Measurements from ENCODE around the gene ABCG4.
"Not testable (repeated sequence)": the region's sequence is repeated elsewhere in the genome, so short reads cannot be mapped to it uniquely, and the experiment has no call there.

ABCG4 gene

DNA sequence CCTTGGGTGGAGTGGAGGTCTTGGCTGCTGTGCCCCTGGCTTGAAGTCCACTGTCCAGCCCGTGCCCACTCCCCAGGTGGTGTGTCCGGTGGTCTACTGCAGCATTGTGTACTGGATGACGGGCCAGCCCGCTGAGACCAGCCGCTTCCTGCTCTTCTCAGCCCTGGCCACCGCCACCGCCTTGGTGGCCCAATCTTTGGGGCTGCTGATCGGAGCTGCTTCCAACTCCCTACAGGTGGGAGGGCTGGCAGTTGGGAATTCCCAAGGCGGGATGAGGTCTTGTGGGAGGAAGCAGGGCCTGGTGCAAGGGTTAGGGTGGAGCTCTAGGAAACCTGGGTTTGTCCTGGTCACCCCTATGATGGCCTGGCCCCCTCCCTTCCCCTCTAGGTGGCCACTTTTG, 11.3 kb downstream of the ABCG4 start:
- Histone ChIP-seq H3K4me3 (ENCODE audit: low read depth, low read length, poor library complexity, severe bottlenecking) (no peak overlapping the region), H3K9me2 (ENCODE audit: low read depth, low read length) (no peaks in the 10 kb centered on the region), H3K9me3 (ENCODE audit: low read length) (no peaks in the 10 kb centered on the region), H2AFZ (ENCODE audit: low read length) (no peak overlapping the region), H3K4me1 (ENCODE audit: insufficient read depth, low read length, severe bottlenecking) (no peaks in the 10 kb centered on the region), H3K36me3 (ENCODE audit: insufficient read depth, low read length) (no peaks in the 10 kb centered on the region), H3K4me2 (ENCODE audit: low read length) (no peak overlapping the region), H4K20me1 (ENCODE audit: insufficient read depth, low read length) (no peaks in the 10 kb centered on the region), H3F3A (ENCODE audit: insufficient read depth, low read length) (no peaks in the 10 kb centered on the region), H3K27me3 (ENCODE audit: insufficient read depth, low read length) (no peaks in the 10 kb centered on the region), H3K27ac (ENCODE audit: low read depth, low read length, poor library complexity, severe bottlenecking) (no peak overlapping the region), H3K79me2 (ENCODE audit: insufficient read depth, low read length) (no peaks in the 10 kb centered on the region), H3K9ac (ENCODE audit: low read length) (no peak overlapping the region)
- no peak for TF ChIP-seq EZH2 (IDR thresholded peaks at IDR 0.05; ENCODE audit: borderline replicate concordance, low read length)

DNA sequence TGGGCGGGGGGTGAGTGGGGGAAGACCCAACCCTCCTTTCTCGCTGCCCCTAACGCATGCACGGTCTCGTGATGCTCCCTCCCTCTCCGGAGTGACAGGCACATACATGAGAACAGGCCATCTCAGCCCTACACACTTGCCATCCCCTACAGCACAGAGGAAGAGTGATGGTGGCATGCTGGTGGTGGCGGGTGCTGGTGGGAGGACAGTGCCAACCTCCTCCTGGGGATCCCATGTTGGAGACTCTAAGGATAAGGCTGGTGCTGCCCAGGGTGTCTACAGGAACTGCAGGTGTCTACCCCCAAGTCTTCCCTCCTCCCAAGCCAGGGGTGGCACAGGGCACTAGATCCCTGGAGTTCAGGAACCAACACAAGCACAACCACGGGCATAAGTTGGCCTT, 13.0 kb downstream of the ABCG4 start:
- no peak overlapping the region for H3K4me3 ChIP-seq (ENCODE audit: low read depth, low read length, poor library complexity, severe bottlenecking)
- no peaks in the 10 kb centered on the region for H4K20me1 ChIP-seq (ENCODE audit: insufficient read depth, low read length)
- H2AFZ ChIP-seq (ENCODE audit: low read length) = no peak overlapping the region
- H3K79me2 ChIP-seq (ENCODE audit: insufficient read depth, low read length) = no peaks in the 10 kb centered on the region
- no peaks in the 10 kb centered on the region for H3F3A ChIP-seq (ENCODE audit: insufficient read depth, low read length)
- no peaks in the 10 kb centered on the region for H3K27me3 ChIP-seq (ENCODE audit: insufficient read depth, low read length)
- H3K27ac ChIP-seq (ENCODE audit: low read depth, low read length, poor library complexity, severe bottlenecking) = no peak overlapping the region
- H3K36me3 ChIP-seq (ENCODE audit: insufficient read depth, low read length) = no peaks in the 10 kb centered on the region
- TF ChIP-seq, protein P1, sequence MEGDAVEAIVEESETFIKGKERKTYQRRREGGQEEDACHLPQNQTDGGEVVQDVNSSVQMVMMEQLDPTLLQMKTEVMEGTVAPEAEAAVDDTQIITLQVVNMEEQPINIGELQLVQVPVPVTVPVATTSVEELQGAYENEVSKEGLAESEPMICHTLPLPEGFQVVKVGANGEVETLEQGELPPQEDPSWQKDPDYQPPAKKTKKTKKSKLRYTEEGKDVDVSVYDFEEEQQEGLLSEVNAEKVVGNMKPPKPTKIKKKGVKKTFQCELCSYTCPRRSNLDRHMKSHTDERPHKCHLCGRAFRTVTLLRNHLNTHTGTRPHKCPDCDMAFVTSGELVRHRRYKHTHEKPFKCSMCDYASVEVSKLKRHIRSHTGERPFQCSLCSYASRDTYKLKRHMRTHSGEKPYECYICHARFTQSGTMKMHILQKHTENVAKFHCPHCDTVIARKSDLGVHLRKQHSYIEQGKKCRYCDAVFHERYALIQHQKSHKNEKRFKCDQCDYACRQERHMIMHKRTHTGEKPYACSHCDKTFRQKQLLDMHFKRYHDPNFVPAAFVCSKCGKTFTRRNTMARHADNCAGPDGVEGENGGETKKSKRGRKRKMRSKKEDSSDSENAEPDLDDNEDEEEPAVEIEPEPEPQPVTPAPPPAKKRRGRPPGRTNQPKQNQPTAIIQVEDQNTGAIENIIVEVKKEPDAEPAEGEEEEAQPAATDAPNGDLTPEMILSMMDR (IDR thresholded peaks at IDR 0.05; ENCODE audit: low read length) = no peak
- no peak for TF ChIP-seq EZH2 (IDR thresholded peaks at IDR 0.05; ENCODE audit: borderline replicate concordance, low read length)
- no peaks in the 10 kb centered on the region for H3K9me3 ChIP-seq (ENCODE audit: low read length)
- H3K4me1 ChIP-seq (ENCODE audit: insufficient read depth, low read length, severe bottlenecking) = no peaks in the 10 kb centered on the region
- no peaks in the 10 kb centered on the region for H3K9me2 ChIP-seq (ENCODE audit: low read depth, low read length)
- H3K9ac ChIP-seq (ENCODE audit: low read length) = no peak overlapping the region
- H3K4me2 ChIP-seq (ENCODE audit: low read length) = no peak overlapping the region

DNA sequence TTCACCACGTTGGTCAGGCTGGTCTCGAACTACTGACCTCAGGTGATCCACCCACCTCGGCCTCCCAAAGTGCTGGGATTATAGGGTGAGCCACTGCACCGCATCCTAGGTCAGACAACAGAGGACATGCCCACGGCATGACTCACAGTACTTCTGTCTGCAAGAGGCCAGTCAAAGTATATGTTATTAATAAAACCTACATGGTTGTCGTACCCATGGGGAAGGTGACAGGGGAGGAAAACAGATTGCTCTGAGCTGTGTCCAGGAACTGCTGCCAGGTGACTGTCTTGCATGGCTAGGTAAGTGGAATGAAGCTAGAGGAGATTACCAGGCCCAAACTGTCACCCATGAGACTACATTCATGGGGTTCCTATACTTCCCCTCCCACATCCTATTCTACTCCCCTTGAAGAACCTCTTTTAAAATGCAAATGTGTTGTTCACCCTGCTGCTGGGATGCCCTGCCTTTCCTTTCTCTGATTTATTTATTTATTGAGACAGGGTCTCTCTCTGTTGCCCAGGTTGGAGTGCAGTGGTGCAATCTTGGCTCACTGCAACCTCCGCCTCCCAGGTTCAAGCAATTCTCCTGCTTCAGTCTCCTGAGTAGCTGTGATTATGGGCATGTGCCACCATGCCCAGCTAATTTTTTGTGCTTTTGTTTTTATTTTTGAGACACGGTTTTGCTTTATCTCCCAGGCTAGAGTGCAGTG, 17.7 kb downstream of the ABCG4 start:
- Histone ChIP-seq H3K79me2 (ENCODE audit: insufficient read depth, low read length) (no peaks in the 10 kb centered on the region), H3K27me3 (ENCODE audit: insufficient read depth, low read length) (no peaks in the 10 kb centered on the region), H3K9me3 (ENCODE audit: low read length) (no peaks in the 10 kb centered on the region), H2AFZ (ENCODE audit: low read length) (no peak overlapping the region), H3F3A (ENCODE audit: insufficient read depth, low read length) (no peaks in the 10 kb centered on the region), H3K9me2 (ENCODE audit: low read depth, low read length) (no peaks in the 10 kb centered on the region), H3K36me3 (ENCODE audit: insufficient read depth, low read length) (no peaks in the 10 kb centered on the region), H3K4me2 (ENCODE audit: low read length) (no peak overlapping the region), H3K27ac (ENCODE audit: low read depth, low read length, poor library complexity, severe bottlenecking) (no peak overlapping the region), H3K4me3 (ENCODE audit: low read depth, low read length, poor library complexity, severe bottlenecking) (no peak overlapping the region), H3K4me1 (ENCODE audit: insufficient read depth, low read length, severe bottlenecking) (peaks cover 6% of the 10 kb centered on the region), H4K20me1 (ENCODE audit: insufficient read depth, low read length) (no peaks in the 10 kb centered on the region), H3K9ac (ENCODE audit: low read length) (no peak overlapping the region)
- no peak for TF ChIP-seq EZH2 (IDR thresholded peaks at IDR 0.05; ENCODE audit: borderline replicate concordance, low read length)
- TF ChIP-seq, protein P1 (IDR thresholded peaks at IDR 0.05; ENCODE audit: low read length) = no peak

DNA sequence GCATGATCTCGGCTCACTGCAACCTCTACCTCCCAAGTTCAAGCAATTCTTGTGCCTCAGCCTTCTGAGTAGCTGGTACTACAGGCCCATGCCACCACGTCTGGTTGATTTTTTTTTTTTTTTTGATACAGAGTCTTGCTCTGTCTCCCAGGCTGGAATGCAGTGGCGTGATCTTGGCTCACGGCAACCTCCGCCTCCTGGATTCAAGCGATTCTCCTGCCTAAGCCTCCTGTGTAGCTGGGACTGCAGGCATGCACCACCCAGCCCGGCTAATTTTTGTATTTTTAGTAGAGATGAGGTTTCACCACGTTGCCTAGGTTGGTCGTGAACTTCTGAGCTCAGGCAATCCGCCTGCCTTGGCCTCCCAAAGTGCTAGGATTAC, 18.2 kb downstream of the ABCG4 start:
- not testable (repeated sequence) for H2AFZ ChIP-seq (ENCODE audit: low read length); H3K4me2 ChIP-seq (ENCODE audit: low read length); H3K4me1 ChIP-seq (ENCODE audit: insufficient read depth, low read length, severe bottlenecking); H3K9me2 ChIP-seq (ENCODE audit: low read depth, low read length); H3K9me3 ChIP-seq (ENCODE audit: low read length); H3F3A ChIP-seq (ENCODE audit: insufficient read depth, low read length); H3K36me3 ChIP-seq (ENCODE audit: insufficient read depth, low read length); H4K20me1 ChIP-seq (ENCODE audit: insufficient read depth, low read length); H3K79me2 ChIP-seq (ENCODE audit: insufficient read depth, low read length); H3K27me3 ChIP-seq (ENCODE audit: insufficient read depth, low read length); H3K27ac ChIP-seq (ENCODE audit: low read depth, low read length, poor library complexity, severe bottlenecking); H3K4me3 ChIP-seq (ENCODE audit: low read depth, low read length, poor library complexity, severe bottlenecking); H3K9ac ChIP-seq (ENCODE audit: low read length)
